GM12878 (cell line): ENCODE data around the gene LIN54. TPM values are rescaled to one million over a fixed set of nuclear protein-coding genes. Genes with fewer than 3 reads are reported as not detected.

Experiments used
- ATAC-seq: fragments of 200-7000 bp; cut with Tn5 transposase; 3 replicates; pipeline ENCODE4 v1.9.1; 2020; ENCODE audit warnings: mild to moderate bottlenecking, moderate library complexity
- BruUV-seq: library from RNA; stranded (reverse); fragments of 400-500 nt; replicated peaks from 2 replicates; lab custom pipeline; 2021; lab: Mats Ljungman, UMichigan
- CTCF ChIA-PET: fragments of 300-600 bp; sonication (Branson Sonifier 250); formaldehyde crosslinking; extraction: SDS; loops from one replicate; lab custom pipeline; 2021; ENCODE audit warnings: inconsistent platforms; lab: Yijun Ruan, JAX
- POLR2A ChIA-PET: fragments of 350-600 bp; formaldehyde crosslinking; extraction: SDS; loops from one replicate; lab custom pipeline; 2021; ENCODE audit warnings: inconsistent platforms; lab: Charles Lee
- RAD21 ChIA-PET: fragments of 300-600 bp; sonication (Branson Sonifier 250); formaldehyde crosslinking; loops from one replicate; lab custom pipeline; 2023; ENCODE audit warnings: antibody characterized with exemption; ENCODE audit not compliant: unreplicated experiment; lab: Charles Lee
- SMC1A ChIA-PET: fragments of 300-600 bp; sonication (Branson Sonifier 250); formaldehyde crosslinking; loops from one replicate; lab custom pipeline; 2023; ENCODE audit not compliant: unreplicated experiment, uncharacterized antibody; lab: Charles Lee
- DNase-seq: peaks from one replicate; pipeline ENCODE4 v3.0.0-alpha.2; 2011; ENCODE audit warnings: low read depth, low spot score
- FAIRE-seq: peaks from 3 replicates; lab custom pipeline; 2011; peaks lifted over from hg19 to GRCh38; lab: Jason Lieb, UNC
- H2AFZ ChIP-seq: 2 replicates; pipeline ENCODE4 v1.6.0; 2011; ENCODE audit warnings: low read depth, low read length, control low read depth; ENCODE audit not compliant: control insufficient read depth
- H3K27ac ChIP-seq: 2 replicates; pipeline ENCODE4 v1.5.1; 2011; ENCODE audit warnings: control low read depth; ENCODE audit not compliant: control insufficient read depth, insufficient read depth
- H3K27me3 ChIP-seq, 2 experiments: replicated peaks in 1 of 2; 2 replicates each; pipeline versions ENCODE4 v1.6.0 to v1.6.1; 2011; ENCODE audit warnings: low read length in 1 of 2; ENCODE audit not compliant: control insufficient read depth in 2 of 2, insufficient read depth in 2 of 2
- H3K36me3 ChIP-seq, 2 experiments: 2 replicates each; pipeline ENCODE4 v1.5.1; 2011; ENCODE audit warnings: low read length in 1 of 2; ENCODE audit not compliant: control insufficient read depth in 2 of 2, insufficient read depth in 2 of 2
- H3K4me1 ChIP-seq: 2 replicates; pipeline ENCODE4 v1.6.1; 2011; ENCODE audit warnings: mild to moderate bottlenecking, low read length, moderate library complexity, mixed read lengths; ENCODE audit not compliant: control insufficient read depth, insufficient read depth
- H3K4me2 ChIP-seq: 2 replicates; pipeline ENCODE4 v1.6.0; 2011; ENCODE audit warnings: control low read depth; ENCODE audit not compliant: control insufficient read depth, insufficient read depth
- H3K4me3 ChIP-seq: fragments of 200-600 bp; sonication (generic); 2 replicates; pipeline ENCODE4 v1.5.1; 2016
- H3K79me2 ChIP-seq: 2 replicates; pipeline ENCODE4 v1.6.0; 2011; ENCODE audit warnings: low read length; ENCODE audit not compliant: control insufficient read depth, insufficient read depth
- H3K9ac ChIP-seq: 2 replicates; pipeline ENCODE4 v1.8.0; 2011; ENCODE audit warnings: low read length, control low read depth, mixed read lengths; ENCODE audit not compliant: control insufficient read depth, insufficient read depth
- H3K9me3 ChIP-seq: replicated peaks from 3 replicates; pipeline ENCODE4 v1.5.1; 2011; ENCODE audit warnings: mild to moderate bottlenecking, low read length; ENCODE audit not compliant: control insufficient read depth, insufficient read depth
- H4K20me1 ChIP-seq: 2 replicates; pipeline ENCODE4 v1.6.0; 2011; ENCODE audit not compliant: control insufficient read depth, insufficient read depth
- POLR2A ChIP-seq: IDR thresholded peaks from 2 replicates; pipeline ENCODE4 v1.6.1; 2011; ENCODE audit warnings: low read depth, mild to moderate bottlenecking, low read length
- YY1 ChIP-seq: IDR thresholded peaks from 2 replicates; pipeline ENCODE4 v1.6.1; 2011; ENCODE audit warnings: low read depth, mild to moderate bottlenecking, low read length
- ZNF592 ChIP-seq: fragments of 450-650 bp; IDR thresholded peaks from 2 replicates; pipeline ENCODE4 v1.6.1; 2017; ENCODE audit warnings: mild to moderate bottlenecking, moderate library complexity
- WGBS: methylation state at CpG from one replicate; pipeline ENCODE4 v1.1.6; 2016; ENCODE audit warnings: low lambda C conversion rate; ENCODE audit not compliant: insufficient replicate concordance, insufficient coverage; ENCODE audit errors: missing lambda C conversion rate; 5-methylcytosine and 5-hydroxymethylcytosine counted together
- in situ Hi-C: fragments of 300-500 bp; cut with MboI; formaldehyde crosslinking; loops from 9 replicates; pipeline ENCODE4 v1.14.3; 2018; ENCODE audit warnings: mixed read lengths
- intact Hi-C: fragments of 100-400 bp; cut with micrococcal nuclease; formaldehyde crosslinking; loops from one replicate; pipeline ENCODE4 v1.14.2; 2022; ENCODE audit not compliant: unreplicated experiment
- polyA plus RNA-seq, 11 experiments: library from polyadenylated mRNA; depleted of rRNA in 4 of 11; unstranded in 6 of 11; stranded (reverse) in 5 of 11; fragments of >200 nt; fragmentation: Nextera tagmentation in 4 of 11; fragmentation: Illumina TruSeq in 1 of 11; extraction: Ambion mirVana in 4 of 11; extraction: Trizol in 1 of 11; gene quantifications; 1 replicate in 1 of 11; 2 replicates in 10 of 11; pipeline versions ENCODE4 v1.2.1 to v1.2.3, GENCODE V29; 2011 to 2016; ENCODE audit warnings: inconsistent platforms in 2 of 11, missing spikeins in 2 of 11, low read depth in 1 of 11
- total RNA-seq, 4 experiments: library from RNA; depleted of rRNA in 3 of 4; stranded (reverse); fragments of >200 nt in 3 of 4; fragmentation: Illumina TruSeq in 1 of 4; extraction: Trizol in 1 of 4; gene quantifications; 2 replicates each; pipeline versions ENCODE4 v1.2.1 to v1.2.3, GENCODE V29; 2013 to 2021
- TF ChIP-seq, protein P1 (sequence below): fragments of 150-350 bp; IDR thresholded peaks from 2 replicates; pipeline ENCODE4 v1.6.1; 2014; ENCODE audit warnings: mild to moderate bottlenecking, low read depth, low read length

The LIN54 gene
- total and polyA plus RNA-seq, 10 of the 15 experiments (the other 5 are each of a cell fraction or from before 2014, with no cell fraction given): 1.5 to 20.4 (median 12.2) TPM

DNA sequence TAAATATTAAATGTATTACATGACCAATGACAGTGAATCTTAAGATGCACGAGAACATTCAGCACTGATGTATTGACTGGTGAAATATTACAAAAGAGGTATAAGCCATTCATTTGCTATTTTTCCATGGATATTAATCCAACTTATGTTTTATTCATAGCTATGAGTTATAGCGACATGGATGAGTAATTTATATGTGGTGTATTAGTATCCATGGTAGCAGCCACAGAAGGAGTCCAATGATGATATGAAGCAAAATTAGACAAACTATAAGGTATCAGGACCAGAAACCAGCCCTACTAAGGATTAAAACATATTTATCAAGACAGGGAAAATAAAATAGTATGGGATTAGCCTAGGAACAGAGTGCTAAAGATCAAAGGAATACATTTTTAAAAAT, 59.4 kb downstream of the LIN54 start (continued):
- TF ChIP-seq ZNF592: no peak
- no peak for TF ChIP-seq YY1
- TF ChIP-seq POLR2A: no peak
- TF ChIP-seq, protein P1, sequence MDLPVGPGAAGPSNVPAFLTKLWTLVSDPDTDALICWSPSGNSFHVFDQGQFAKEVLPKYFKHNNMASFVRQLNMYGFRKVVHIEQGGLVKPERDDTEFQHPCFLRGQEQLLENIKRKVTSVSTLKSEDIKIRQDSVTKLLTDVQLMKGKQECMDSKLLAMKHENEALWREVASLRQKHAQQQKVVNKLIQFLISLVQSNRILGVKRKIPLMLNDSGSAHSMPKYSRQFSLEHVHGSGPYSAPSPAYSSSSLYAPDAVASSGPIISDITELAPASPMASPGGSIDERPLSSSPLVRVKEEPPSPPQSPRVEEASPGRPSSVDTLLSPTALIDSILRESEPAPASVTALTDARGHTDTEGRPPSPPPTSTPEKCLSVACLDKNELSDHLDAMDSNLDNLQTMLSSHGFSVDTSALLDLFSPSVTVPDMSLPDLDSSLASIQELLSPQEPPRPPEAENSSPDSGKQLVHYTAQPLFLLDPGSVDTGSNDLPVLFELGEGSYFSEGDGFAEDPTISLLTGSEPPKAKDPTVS: no peak

DNA sequence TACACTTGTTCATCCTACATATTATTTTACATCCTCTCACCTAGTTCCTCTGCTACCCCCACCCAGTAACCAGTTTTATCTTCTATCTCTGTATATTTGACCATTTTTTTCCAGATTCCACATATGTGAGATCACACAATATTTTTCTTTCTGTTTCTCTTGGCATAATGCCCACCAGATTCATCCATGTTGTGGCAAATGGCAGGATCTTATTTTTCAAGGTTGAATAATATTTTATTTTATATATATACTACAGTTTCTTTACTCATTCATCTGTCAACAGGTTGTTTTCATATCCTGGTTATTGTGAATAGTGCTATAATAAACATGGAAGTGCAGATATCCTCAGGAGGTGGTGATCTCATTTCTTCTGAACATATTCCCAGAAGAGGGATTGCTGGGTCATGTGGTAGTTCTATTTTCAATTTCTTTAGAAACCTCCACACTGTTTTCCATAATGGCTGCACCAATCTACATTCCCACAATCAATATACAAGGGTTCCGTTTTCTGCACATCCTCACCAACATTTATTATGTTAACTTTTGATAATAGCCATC, 61.9 kb downstream of the LIN54 start:
- POLR2A ChIA-PET: no interaction called here
- H2AFZ ChIP-seq: no peak overlapping the region
- SMC1A ChIA-PET: interaction anchor here (1.4 kb wide), 1 partner anchor 43 kb away, joined by 4 read pairs; no protein-coding TSS in a partner anchor
- in situ Hi-C loops: no loop called here
- no peak overlapping the region for H3K9ac ChIP-seq
- no peak for TF ChIP-seq ZNF592
- H3K4me3 ChIP-seq: no peak overlapping the region
- 100% methylated on average over 1 of the region's 1 CpG for WGBS
- no peaks in the 10 kb centered on the region for H3K27me3 ChIP-seq
- RAD21 ChIA-PET: no interaction called here
- no peak for DNase-seq
- BruUV-seq: no TSS peak
- ATAC-seq: no peak
- H3K4me2 ChIP-seq: no peak overlapping the region
- CTCF ChIA-PET: interaction anchor here (1.1 kb wide), 1 partner anchor 227 kb away, joined by 3 read pairs; no protein-coding TSS in a partner anchor
- no peaks in the 10 kb centered on the region for H3K9me3 ChIP-seq
- no peaks in the 10 kb centered on the region for H3K4me1 ChIP-seq
- intact Hi-C loops: no loop called here
- H3K79me2 ChIP-seq: no peaks in the 10 kb centered on the region
- H3K27ac ChIP-seq: no peak overlapping the region
- H4K20me1 ChIP-seq: no peaks in the 10 kb centered on the region
- peaks cover 1 to 8% of the 10 kb centered on the region in 2 experiments; a peak in 2 of 4 replicates for H3K36me3 ChIP-seq
- peak; percentile 73 for FAIRE-seq
